T-helper 9 cell (primary cell): Measurements from ENCODE around the gene PTPN22.
A peak's percentile ranks its signal among the peaks of the same experiment; 100 is the strongest.

Experiments
- DNase-seq: peaks from one replicate; pipeline ENCODE4 v3.0.0-alpha.2; 2020
- total RNA-seq, 2 donors: gene quantifications; one replicate each; lab custom pipeline; 2026; lab: John Stamatoyannopoulos, UW

The PTPN22 gene
- 100 to 115 reads per million in 2 donors for total RNA-seq

GRCh38 chr1:113871597-113872113, at the start of gene PTPN22:
TSS of gene PTPN22 (minus strand) at chr1:113871712.
- peak; percentile 65 for DNase-seq

GRCh38 chr1:113918243-113918642, 46.7 kb upstream of the PTPN22 start:
- no peak for DNase-seq

GRCh38 chr1:113917400-113918082, 46.0 kb upstream of the PTPN22 start:
- DNase-seq = no peak

GRCh38 chr1:113916974-113917373, 45.5 kb upstream of the PTPN22 start:
- DNase-seq = no peak

GRCh38 chr1:113913887-113914664, 42.6 kb upstream of the PTPN22 start:
- DNase-seq = no peak

GRCh38 chr1:113913312-113913668, 41.8 kb upstream of the PTPN22 start:
- no peak for DNase-seq

- no peak for DNase-seq
Measured at GRCh38 chr1:113912594-113913311, 41.2 kb upstream of the PTPN22 start.

- DNase-seq = peak; percentile 15
Measured at GRCh38 chr1:113905435-113905861, 33.9 kb upstream of the PTPN22 start.

GRCh38 chr1:113904674-113905434, 33.3 kb upstream of the PTPN22 start, which contains the start of the genes AP4B1 and DCLRE1B:
TSS of gene AP4B1 (minus strand) at chr1:113904799. CDS start at chr1:113904717, 82 bp downstream.
TSS of gene DCLRE1B (plus strand) at chr1:113905326. CDS start at chr1:113905587, 261 bp downstream.
- DNase-seq = peak; percentile 91

- DNase-seq = no peak
Measured at GRCh38 chr1:113904293-113904673, 32.8 kb upstream of the PTPN22 start.

GRCh38 chr1:113903501-113904292, 32.2 kb upstream of the PTPN22 start:
- DNase-seq = no peak

- no peak for DNase-seq
Measured at GRCh38 chr1:113901191-113901590, 29.7 kb upstream of the PTPN22 start.

GRCh38 chr1:113899111-113899510, 27.6 kb upstream of the PTPN22 start:
- DNase-seq = no peak

- no peak for DNase-seq
Measured at GRCh38 chr1:113898241-113898814, 26.8 kb upstream of the PTPN22 start.

- no peak for DNase-seq
Measured at GRCh38 chr1:113895961-113896360, 24.4 kb upstream of the PTPN22 start.

GRCh38 chr1:113895098-113895497, 23.6 kb upstream of the PTPN22 start:
- no peak for DNase-seq

- no peak for DNase-seq
Measured at GRCh38 chr1:113893267-113893666, 21.8 kb upstream of the PTPN22 start.

GRCh38 chr1:113891631-113892220, 20.2 kb upstream of the PTPN22 start:
- no peak for DNase-seq

GRCh38 chr1:113890816-113891215, 19.3 kb upstream of the PTPN22 start:
- no peak for DNase-seq

- no peak for DNase-seq
Measured at GRCh38 chr1:113887402-113888175, 16.1 kb upstream of the PTPN22 start, which contains the start of gene BCL2L15. TSS of gene BCL2L15 (minus strand) at chr1:113887581. CDS start at chr1:113887375, 206 bp downstream.
